SU-DHL-6 (cell line): ENCODE measurements around the gene RAPGEF6.

Experiments
- EZH2phosphoT487 ChIP-seq: fragments of 200-600 bp; sonication (generic), shearing (Covaris generic); conservative IDR thresholded peaks from 2 replicates; pipeline ENCODE4 v1.6.1; 2018; ENCODE audit warnings: mild to moderate bottlenecking, antibody characterized with exemption, low read length, moderate library complexity, mixed read lengths
- TF ChIP-seq, protein P1 (sequence below): fragments of 200-600 bp; sonication (generic); IDR thresholded peaks from one replicate; pipeline ENCODE4 v1.5.1; 2017; ENCODE audit warnings: antibody characterized with exemption, mild to moderate bottlenecking, low read length, moderate library complexity; ENCODE audit not compliant: insufficient read depth, poor library complexity, severe bottlenecking

DNA sequence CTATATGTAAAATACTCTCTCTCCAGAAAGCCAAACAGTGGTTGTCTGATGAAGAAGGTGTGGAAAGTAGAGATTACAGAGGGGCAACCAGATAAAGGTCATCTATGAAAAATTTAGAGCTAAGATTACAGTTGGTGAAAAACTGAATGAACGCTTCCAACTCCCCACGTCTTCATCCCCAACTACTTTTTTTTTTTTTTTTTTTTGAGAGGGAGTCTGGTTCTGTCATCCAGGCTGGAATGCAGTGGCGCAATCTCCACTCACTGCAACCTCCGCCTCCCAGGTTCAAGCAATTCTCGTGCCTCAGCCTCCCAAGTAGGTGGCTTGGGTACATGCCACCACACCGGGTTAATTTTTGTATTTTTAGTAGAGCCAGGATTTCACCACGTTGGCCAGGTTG lies 64.3 kb downstream of the RAPGEF6 start:
- TF ChIP-seq, protein P1, sequence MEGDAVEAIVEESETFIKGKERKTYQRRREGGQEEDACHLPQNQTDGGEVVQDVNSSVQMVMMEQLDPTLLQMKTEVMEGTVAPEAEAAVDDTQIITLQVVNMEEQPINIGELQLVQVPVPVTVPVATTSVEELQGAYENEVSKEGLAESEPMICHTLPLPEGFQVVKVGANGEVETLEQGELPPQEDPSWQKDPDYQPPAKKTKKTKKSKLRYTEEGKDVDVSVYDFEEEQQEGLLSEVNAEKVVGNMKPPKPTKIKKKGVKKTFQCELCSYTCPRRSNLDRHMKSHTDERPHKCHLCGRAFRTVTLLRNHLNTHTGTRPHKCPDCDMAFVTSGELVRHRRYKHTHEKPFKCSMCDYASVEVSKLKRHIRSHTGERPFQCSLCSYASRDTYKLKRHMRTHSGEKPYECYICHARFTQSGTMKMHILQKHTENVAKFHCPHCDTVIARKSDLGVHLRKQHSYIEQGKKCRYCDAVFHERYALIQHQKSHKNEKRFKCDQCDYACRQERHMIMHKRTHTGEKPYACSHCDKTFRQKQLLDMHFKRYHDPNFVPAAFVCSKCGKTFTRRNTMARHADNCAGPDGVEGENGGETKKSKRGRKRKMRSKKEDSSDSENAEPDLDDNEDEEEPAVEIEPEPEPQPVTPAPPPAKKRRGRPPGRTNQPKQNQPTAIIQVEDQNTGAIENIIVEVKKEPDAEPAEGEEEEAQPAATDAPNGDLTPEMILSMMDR: no peak
- TF ChIP-seq EZH2phosphoT487: no peak
